GM12874 (cell line): ENCODE data around the gene FBLN1.

Experiments
- CTCF ChIP-seq: IDR thresholded peaks from 2 replicates; pipeline ENCODE4 v1.5.1; 2011; ENCODE audit warnings: low read depth, mild to moderate bottlenecking, control low read depth, low read length, moderate library complexity; ENCODE audit not compliant: insufficient read depth

The FBLN1 gene

GRCh38 chr22:45459235-45459634, 43.4 kb upstream of the FBLN1 start:
- TF ChIP-seq CTCF, result no peak

GRCh38 chr22:45460288-45461109, 42.2 kb upstream of the FBLN1 start:
- no peak for TF ChIP-seq CTCF

- TF ChIP-seq CTCF, result 0 out of 2 replicates have a peak, but pooled peaks have one; percentile 11
These were observed 40.5 kb upstream of the FBLN1 start for GRCh38 chr22:45462034-45462655.

GRCh38 chr22:45465633-45466032, 37.0 kb upstream of the FBLN1 start:
- no peak for TF ChIP-seq CTCF

GRCh38 chr22:45468872-45469271, 33.8 kb upstream of the FBLN1 start:
- no peak for TF ChIP-seq CTCF

- no peak for TF ChIP-seq CTCF
These were observed 33.2 kb upstream of the FBLN1 start for GRCh38 chr22:45469281-45470073.

GRCh38 chr22:45470871-45471270, 31.8 kb upstream of the FBLN1 start:
- no peak for TF ChIP-seq CTCF
